CD4-positive, alpha-beta T cell treated with Interleukin-4 for 4 hours (primary cell): ENCODE results near the gene ZNF579.

ENCODE experiments used
- DNase-seq: peaks from one replicate; pipeline ENCODE4 v3.0.0-alpha.2; 2020

The ZNF579 gene, protein sequence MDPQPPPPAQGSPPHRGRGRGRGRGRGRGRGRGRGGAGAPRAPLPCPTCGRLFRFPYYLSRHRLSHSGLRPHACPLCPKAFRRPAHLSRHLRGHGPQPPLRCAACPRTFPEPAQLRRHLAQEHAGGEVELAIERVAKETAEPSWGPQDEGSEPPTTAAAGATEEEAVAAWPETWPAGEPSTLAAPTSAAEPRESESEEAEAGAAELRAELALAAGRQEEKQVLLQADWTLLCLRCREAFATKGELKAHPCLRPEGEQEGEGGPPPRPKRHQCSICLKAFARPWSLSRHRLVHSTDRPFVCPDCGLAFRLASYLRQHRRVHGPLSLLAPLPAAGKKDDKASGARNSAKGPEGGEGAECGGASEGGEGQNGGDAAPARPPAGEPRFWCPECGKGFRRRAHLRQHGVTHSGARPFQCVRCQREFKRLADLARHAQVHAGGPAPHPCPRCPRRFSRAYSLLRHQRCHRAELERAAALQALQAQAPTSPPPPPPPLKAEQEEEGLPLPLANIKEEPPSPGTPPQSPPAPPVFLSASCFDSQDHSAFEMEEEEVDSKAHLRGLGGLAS

DNA sequence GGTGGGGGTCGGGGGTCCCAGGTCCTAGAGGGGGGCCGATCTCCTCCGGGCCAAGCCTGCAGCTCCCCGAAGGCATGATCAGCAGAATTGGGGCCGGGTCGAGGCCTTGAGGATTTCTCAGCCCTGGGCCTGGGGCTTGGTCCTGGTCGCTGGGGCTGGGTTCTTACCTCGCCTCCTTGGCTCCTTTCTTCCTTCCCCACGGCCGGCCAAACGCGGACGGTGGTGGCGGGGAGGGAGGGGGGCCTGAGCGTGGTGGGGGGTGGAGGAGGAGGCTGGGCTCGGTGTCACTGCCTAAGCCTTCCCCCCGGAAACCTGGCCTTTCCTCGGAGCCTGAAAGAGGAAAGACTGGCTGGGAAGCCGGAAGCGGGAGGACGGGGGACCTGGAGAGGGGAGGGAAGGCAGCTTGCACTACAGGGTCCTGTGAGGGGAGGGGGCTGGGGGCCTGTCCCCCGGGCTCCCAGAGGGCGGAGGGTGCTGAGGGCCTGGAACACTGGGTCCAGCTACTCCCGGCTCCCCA, at the start of gene ZNF579:
ZNF579 (minus strand) TSS at position 221 of the 517 bp plus-strand sequence. CDS start 1,209 bp downstream, outside the sequence.
- DNase-seq = peak; percentile 72

GRCh38 chr19:55626350-55626749, 45.7 kb upstream of the ZNF579 start:
- DNase-seq = peak; percentile 84

GRCh38 chr19:55625004-55625326, 44.3 kb upstream of the ZNF579 start:
- DNase-seq = no peak

GRCh38 chr19:55624109-55625003, 43.7 kb upstream of the ZNF579 start, which contains the start of gene ZNF784:
Gene ZNF784 (minus strand): TSS chr19:55624566. CDS start chr19:55624561, 5 bp downstream.
- peak; percentile 85 for DNase-seq

DNA sequence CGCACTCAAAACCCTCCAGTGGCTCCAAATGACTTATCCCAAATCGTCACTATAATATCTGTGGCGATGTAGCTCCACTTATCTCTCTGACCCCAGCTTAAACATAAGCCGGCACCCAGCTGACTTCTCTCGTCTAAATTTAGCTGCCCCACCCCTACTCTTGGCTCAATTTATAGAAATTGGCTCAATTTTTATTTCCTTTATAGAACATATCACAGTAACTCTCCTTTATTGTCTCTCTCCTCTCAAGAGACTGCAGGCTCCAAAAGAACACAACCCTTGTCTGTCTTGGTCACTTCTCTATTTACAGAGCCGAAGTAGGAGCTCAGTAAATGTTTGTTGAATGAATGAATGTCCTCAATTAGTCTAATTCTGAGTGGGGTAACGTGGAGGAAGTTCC, 42.9 kb upstream of the ZNF579 start:
- DNase-seq = no peak

GRCh38 chr19:55623130-55623529, 42.5 kb upstream of the ZNF579 start:
- no peak for DNase-seq

DNA sequence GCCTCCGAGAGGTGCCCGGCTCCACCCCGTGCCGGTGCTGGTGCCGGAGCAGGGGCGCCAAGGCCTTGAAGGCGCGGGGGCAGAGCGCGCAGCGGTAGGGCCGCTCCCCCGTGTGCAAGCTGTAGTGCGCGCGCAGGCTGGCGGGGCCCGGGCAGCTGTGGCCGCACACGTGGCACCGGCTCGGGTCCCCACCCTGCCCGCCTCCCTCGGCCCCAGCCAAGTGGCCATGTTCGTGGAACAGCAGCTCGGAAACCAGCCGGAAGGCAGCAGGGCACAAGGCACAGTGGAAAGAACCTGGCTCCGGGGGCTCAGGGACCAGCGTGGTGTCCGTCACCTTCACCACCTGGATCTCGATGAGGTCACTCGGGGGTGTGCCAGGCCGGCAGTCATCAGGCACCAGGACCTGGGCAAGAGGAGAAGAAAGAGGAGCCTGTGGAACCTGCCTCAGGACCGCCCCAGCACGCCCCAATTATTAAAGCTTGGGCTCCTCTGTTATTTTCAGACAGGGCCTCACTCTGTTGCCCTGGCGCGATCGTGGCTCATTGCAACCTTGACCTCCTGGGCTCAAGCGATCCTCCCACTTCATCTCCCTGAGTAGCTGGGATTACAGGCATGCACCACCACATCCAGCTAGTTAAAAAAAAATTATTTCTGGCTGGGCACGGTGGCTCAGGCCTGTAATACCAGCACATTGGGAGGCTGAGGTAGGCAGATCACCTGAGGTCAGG, 41.8 kb upstream of the ZNF579 start:
- no peak for DNase-seq

GRCh38 chr19:55621673-55622231, 41.1 kb upstream of the ZNF579 start:
- no peak for DNase-seq

- DNase-seq = no peak
Measured at GRCh38 chr19:55621205-55621672, 40.6 kb upstream of the ZNF579 start.

GRCh38 chr19:55620410-55621204, 40.0 kb upstream of the ZNF579 start:
- DNase-seq = no peak

DNA sequence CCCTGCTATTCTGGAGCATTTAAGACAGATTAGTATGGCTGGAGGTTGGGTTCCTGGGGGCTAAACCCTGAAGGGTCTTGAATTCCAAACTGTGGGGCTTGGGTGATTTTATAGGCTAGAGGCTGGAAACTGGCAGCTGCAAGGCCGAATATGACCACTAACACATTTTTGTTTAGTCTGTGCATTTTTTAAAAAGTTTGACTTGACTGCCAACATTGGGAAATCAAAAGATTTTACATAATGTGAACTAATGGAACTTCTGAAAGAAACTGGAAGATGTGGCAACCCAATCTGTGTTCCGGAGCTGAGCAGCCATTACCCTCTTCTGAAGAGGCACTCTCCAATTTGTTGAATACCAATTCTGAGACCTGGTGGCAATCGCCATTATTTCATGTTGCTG, 38.6 kb upstream of the ZNF579 start:
- no peak for DNase-seq

- DNase-seq = no peak
Measured at GRCh38 chr19:55618426-55618825, 37.8 kb upstream of the ZNF579 start.

DNA sequence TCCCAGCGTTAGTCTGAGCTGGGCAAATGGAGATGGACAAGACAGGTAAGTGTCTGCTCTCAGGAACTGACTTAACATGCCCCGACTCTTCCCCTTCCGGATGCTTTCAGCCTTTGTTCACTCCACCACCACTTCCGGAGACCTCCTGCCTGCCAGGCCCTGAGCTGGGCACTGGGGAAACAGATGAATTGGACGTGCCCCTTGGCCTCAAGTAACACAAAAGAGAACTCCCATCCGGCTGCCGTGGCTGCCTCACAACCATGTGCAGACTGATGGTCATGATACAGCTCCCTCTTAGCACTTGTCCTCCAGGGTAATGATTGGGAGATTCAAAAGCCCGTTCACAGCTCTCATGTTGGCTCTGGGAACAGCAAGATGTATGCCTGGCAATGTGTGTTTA, 36.8 kb upstream of the ZNF579 start:
- DNase-seq = no peak

- DNase-seq = no peak
Measured at GRCh38 chr19:55616395-55616875, 35.8 kb upstream of the ZNF579 start.

- DNase-seq = no peak
Measured at GRCh38 chr19:55615543-55616394, 35.1 kb upstream of the ZNF579 start.

- DNase-seq = no peak
Measured at GRCh38 chr19:55614711-55615542, 34.3 kb upstream of the ZNF579 start.

GRCh38 chr19:55613930-55614710, 33.5 kb upstream of the ZNF579 start:
- no peak for DNase-seq

DNA sequence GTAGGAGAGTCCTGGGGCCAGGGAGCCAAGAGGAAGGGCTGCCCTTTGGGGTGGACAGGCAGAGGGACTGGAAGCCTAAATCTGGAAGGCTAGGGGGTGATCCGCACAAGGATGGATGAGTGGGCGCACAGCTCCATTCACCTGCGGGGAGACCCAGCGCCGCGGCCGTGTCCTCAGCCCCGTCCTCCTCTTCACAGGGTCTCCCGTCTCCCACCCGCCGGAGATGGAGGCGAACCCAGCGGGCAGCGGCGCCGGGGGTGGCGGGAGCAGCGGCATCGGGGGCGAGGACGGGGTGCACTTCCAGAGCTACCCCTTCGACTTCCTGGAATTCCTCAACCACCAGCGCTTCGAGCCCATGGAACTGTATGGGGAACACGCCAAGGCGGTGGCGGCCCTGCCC, 32.7 kb upstream of the ZNF579 start:
- DNase-seq = no peak
